Stimulated activated CD4-positive, alpha-beta T cell treated with anti-CD3 and anti-CD28 coated beads, Interleukin-1b, Interleukin-23, amount 100 ng/mL, for 48 hours (primary cell): Measurements from ENCODE around the gene GRAP2.
"Not testable (repeated sequence)": the region's sequence is repeated elsewhere in the genome, so short reads cannot be mapped to it uniquely, and the experiment has no call there.

Experiments used
- DNase-seq: peaks from one replicate; pipeline ENCODE4 v3.0.0-alpha.2; 2020

The GRAP2 gene

DNA sequence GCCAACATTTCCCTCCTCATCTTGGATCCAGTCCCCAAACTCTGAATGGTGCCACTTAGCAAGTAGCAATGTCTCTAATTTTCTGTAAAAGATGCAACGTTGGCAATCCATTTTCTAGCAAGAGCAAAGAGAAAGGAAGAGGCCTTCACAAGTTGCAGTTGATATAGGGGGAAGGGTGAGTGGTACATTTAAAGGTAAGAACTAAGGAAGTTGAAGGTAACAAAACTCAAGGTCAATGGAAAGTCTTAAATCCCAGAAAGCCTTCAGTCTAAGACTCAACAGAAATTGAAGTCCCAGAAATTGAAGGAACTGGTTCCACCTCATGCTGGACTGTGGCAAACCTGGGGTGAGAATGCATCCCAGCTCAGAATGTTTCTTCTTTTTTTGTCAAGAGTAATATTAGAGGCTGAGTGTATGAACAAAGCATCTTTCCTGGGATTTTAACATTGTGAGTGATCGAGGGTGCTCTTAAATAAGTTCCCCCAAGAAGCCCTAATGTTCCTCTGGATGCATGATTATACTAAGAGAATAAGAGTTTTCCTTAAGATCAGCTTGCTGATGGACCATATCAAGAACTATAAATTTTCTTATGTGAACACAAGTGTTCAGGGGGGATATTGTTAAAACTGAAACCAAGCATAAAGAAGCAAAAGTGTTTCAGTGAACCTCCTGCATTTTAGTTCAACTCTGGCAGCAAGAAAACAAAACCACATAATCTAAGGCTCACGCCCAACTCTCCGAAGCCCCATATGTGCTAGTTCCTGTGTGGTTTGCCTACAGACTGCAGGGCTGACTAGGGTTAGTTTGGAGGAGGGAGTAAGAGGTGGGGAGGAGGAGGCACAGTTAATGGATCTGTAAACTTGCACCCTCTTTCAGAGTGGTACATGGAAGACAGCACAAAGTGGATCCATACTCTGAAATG, at the start of gene GRAP2:
GRAP2 (plus strand) TSS at position 779 of the 922 bp plus-strand sequence. CDS start 46,023 bp downstream, outside the sequence.
- peak; percentile 62 for DNase-seq

- no peak for DNase-seq
Measured at GRCh38 chr22:39851606-39852315, 49.1 kb upstream of the GRAP2 start.

- DNase-seq = no peak
Measured at GRCh38 chr22:39852799-39853198, 48.1 kb upstream of the GRAP2 start.

- DNase-seq = no peak
Measured at GRCh38 chr22:39856588-39856987, 44.3 kb upstream of the GRAP2 start.

- DNase-seq = no peak
Measured at GRCh38 chr22:39859903-39860588, 40.8 kb upstream of the GRAP2 start.

- DNase-seq = no peak
Measured at GRCh38 chr22:39868741-39869140, 32.1 kb upstream of the GRAP2 start.

DNA sequence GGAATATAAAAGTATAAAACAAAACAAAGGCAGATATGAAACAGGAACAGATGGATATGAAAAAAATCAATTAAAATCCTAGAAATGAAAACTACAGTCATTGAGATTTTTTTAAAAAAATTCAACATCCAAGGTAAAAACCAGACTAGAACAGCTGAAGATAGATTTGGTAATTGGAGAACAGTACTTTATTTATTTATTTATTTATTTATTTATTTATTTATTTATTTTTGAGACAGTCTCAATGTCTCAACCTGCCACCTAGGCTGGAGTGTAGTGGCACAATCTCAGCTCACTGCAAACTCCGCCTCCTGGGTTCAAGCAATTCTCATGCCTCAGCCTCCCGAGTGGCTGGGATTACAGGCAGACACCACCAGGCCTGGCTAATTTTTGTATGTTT, 31.1 kb upstream of the GRAP2 start:
- not testable (repeated sequence) for DNase-seq

GRCh38 chr22:39871008-39871798, 29.7 kb upstream of the GRAP2 start:
- no peak for DNase-seq

- no peak for DNase-seq
Measured at GRCh38 chr22:39872548-39872947, 28.3 kb upstream of the GRAP2 start.

DNA sequence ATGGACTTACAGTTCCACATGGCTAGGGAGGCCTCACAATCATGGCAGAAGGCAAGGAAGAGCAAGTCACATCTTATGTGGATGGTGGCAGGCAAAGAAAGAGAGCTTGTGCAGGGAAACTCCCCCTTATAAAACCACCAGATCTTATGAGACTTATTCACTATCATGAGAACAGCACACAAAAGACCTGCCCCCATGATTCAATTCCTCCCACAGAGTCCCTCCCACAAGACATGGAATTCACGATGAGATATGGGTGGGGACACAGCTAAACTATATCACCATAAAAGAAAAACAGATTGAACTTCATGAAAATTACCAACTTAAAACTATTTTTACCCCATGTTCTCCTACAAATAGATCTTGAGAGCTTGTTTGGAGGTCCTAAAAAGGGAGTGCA, 26.9 kb upstream of the GRAP2 start:
- DNase-seq = no peak

DNA sequence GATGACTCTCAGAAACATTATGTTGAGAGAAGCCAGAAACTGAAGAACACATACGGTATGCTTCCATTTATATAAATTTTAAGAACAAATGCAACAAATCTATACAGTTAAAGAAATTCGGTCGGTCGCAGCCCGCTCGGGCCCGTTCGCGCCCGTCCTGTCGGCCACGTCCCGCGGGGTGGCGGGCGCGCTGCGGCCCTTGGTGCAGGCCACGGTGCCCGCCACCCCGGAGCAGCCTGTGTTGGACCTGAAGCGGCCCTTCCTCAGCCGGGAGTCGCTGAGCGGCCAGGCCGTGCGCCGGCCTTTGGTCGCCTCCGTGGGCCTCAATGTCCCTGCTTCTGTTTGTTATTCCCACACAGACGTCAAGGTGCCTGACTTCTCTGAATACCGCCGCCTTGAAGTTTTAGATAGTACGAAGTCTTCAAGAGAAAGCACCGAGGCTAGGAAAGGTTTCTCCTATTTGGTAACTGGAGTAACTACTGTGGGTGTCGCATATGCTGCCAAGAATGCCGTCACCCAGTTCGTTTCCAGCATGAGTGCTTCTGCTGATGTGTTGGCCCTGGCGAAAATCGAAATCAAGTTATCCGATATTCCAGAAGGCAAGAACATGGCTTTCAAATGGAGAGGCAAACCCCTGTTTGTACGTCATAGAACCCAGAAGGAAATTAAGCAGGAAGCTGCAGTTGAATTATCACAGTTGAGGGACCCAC, 25.6 kb upstream of the GRAP2 start:
- not testable (repeated sequence) for DNase-seq

DNA sequence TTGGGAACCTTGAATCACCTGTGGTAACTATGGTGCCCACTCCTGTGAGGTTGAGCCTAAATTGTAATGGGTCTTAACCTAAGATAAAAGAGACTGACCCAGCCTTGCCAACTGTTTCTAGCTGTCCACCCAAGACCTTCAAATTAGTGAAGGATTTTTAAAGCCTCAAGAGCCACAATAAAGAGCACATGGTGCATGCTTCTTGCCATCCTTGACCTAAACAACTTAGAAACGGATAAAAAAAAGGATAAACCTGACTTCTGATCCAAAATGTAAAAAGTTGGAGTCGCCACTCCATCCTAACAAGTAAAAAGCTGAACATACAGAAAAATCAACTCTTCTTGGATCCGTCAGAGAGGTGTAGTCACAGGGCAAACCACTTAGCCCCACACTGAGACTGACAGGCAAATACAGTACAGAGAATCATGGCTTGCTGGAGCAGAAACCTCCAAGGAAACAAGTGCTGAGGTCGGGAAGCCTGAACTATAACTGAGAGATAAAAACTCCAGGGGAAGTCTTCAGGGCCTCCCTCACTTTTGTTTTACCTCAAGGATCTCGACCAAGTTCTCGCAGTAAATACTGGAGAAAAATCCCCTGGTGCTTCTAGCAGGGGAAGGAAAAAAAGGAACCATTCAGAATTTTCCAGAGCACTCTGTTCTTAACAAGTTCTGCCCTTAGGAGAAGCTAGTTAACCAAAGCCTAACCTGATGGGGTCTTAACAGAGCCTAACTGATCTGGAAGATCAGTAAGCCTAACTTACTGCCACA, 23.6 kb upstream of the GRAP2 start:
- no peak for DNase-seq

DNA sequence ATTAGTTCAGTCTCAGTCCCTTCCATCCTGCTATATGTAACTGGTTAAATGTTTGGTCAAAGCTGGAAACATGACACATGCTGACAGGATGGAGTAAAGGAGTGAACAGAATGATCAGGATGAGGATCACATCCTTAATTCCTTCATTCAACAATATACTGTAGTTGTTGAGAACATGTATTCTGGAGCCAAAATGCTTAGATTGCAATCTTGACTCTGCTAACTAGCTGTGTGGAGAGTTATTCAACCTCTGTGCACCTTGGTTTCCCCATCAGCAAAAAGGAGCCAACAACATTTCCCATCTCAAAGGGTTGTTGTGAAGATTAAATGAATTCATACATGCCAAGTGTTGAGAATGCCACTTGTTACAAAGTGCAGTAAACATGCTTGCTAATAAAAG, 20.2 kb upstream of the GRAP2 start:
- no peak for DNase-seq

DNA sequence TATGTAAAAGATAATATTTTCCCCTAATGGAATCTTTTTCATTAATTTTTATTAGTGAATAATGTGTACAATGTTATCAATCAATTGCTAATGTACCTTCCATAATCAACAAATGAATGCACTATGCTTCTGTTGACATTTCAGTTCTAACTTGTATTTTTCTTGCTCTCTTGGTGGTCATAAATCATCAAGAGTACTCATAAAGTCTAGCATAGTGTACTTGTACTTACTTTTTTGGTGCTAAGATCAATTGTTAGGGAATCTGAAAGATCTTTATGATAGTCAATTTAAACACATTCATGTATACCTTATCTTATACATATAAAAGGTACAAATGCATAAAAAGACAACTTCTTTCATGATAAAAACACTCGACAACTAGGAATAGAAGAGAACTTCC, 17.8 kb upstream of the GRAP2 start:
- DNase-seq = no peak

- not testable (repeated sequence) for DNase-seq
Measured at GRCh38 chr22:39889924-39890323, 11.0 kb upstream of the GRAP2 start.

DNA sequence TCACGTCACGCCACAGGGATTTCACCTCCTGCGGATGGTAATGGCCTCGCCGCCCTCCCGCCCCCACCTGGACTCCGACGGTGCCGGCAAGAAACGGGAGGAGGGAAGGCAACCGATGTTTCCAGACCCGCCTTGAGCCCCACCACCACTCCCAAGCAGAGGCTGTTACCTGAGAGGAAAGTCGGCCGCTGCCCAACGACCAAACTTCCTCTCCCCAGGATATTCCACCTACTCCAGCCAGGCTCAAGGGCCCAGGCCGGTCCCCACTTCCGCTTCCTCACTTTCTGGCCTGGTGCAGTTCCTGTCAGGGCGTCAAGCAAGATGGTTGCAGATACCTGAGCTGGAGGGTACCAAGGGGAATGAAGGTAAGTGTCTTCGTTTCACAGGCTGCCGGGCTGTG, 7.4 kb upstream of the GRAP2 start, which contains the start of gene ENTHD1:
ENTHD1 (minus strand) TSS at position 235 of the 400 bp plus-strand sequence. CDS start 6,012 bp downstream, outside the sequence.
- DNase-seq = no peak

DNA sequence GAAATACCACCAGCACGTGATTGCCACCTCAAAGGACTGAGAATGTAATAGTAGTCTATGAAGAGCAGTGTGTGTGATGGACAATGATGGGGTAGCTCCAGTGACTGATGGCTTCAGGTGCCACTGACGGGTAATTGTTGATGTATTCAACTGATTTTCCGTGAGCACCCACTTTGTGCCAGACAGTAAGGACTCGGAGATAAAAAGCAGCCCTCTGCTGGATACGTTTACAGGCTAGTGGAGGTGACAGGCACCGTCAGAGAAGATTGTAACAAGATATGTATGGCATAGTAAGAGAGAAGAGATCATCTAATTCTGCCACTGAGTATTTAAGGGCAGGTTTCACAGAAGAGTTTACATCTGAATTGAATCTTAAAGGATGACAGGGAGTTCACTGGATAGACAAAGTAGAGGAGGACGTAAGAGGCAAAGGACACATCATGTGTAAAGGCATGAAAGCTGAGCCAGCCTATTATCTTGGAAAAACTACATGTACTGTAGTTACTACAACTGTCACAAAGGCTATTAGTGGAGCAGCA, 6.3 kb upstream of the GRAP2 start:
- DNase-seq = no peak

DNA sequence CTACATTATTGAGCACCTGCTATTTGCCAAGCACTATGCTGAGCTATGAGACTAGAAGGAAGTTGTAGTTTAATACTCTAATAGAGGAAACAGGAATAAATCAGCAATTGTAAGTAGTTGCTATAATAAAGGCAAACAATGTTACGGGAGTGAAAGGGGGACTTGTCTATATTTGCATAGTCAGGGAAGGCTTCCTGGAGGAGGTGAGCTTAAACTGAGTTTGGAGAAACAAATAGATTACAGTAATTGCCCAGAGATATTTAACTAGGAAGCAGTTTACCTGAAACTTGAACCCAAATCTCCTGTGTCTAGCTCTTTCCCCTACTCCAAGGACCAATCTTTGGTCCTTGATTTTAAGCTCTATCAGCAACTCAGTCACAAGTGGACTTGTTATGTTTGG, 5.2 kb upstream of the GRAP2 start:
- DNase-seq = no peak

- DNase-seq = no peak
Measured at GRCh38 chr22:39896313-39896996, 4.4 kb upstream of the GRAP2 start.

- DNase-seq = no peak
Measured at GRCh38 chr22:39897841-39898240, 3.0 kb upstream of the GRAP2 start.
